Dendritic cell treated with granulocyte-macrophage colony-stimulating factor and Interleukin-4, amounts not matched to agents 40 ng/mL and 50 ng/mL, for 4 days (primary cell): ENCODE results near the gene UHRF2.
"Not testable (repeated sequence)": the region's sequence is repeated elsewhere in the genome, so short reads cannot be mapped to it uniquely, and the experiment has no call there.

ENCODE experiments used
- H3K27ac Mint-ChIP-seq: one replicate; pipeline ENCODE4 v1.8.0; 2022; ENCODE audit warnings: mild to moderate bottlenecking, mixed read lengths
- H3K27me3 Mint-ChIP-seq: one replicate; pipeline ENCODE4 v1.8.0; 2022; ENCODE audit warnings: mild to moderate bottlenecking, mixed read lengths
- H3K36me3 Mint-ChIP-seq: one replicate; pipeline ENCODE4 v1.8.0; 2022; ENCODE audit warnings: low read depth, mixed read lengths
- H3K4me1 Mint-ChIP-seq: one replicate; pipeline ENCODE4 v1.8.0; 2022; ENCODE audit warnings: low read depth, mixed read lengths
- H3K4me3 Mint-ChIP-seq: one replicate; pipeline ENCODE4 v1.8.0; 2022; ENCODE audit warnings: mild to moderate bottlenecking, moderate library complexity, mixed read lengths
- H3K9me3 Mint-ChIP-seq: one replicate; pipeline ENCODE4 v1.8.0; 2022; ENCODE audit warnings: mixed read lengths
- intact Hi-C: fragments of 100-400 bp; cut with micrococcal nuclease; formaldehyde crosslinking; loops from one replicate; pipeline ENCODE4 v1.15.0; 2022

UHRF2 gene

GRCh38 chr9:6542617-6543016 lies 129.6 kb downstream of the UHRF2 start:
- H3K36me3 Mint-ChIP-seq, H3K9me3 Mint-ChIP-seq, H3K4me1 Mint-ChIP-seq, H3K4me3 Mint-ChIP-seq, H3K27ac Mint-ChIP-seq, intact Hi-C loops, H3K27me3 Mint-ChIP-seq: not testable (repeated sequence)

- Mint-ChIP-seq H3K4me1 (no peaks in the 10 kb centered on the region), H3K27me3 (no peaks in the 10 kb centered on the region), H3K9me3 (no peaks in the 10 kb centered on the region), H3K4me3 (no peak overlapping the region), H3K36me3 (no peaks in the 10 kb centered on the region), H3K27ac (no peak overlapping the region)
- intact Hi-C loops: no loop called here
These were observed 130.2 kb downstream of the UHRF2 start for GRCh38 chr9:6543204-6543603.

GRCh38 chr9:6545017-6545691 lies 132.2 kb downstream of the UHRF2 start:
- intact Hi-C loops: no loop called here
- Mint-ChIP-seq H3K4me3 (no peak overlapping the region), H3K27ac (no peak overlapping the region), H3K27me3 (no peaks in the 10 kb centered on the region), H3K9me3 (no peaks in the 10 kb centered on the region), H3K36me3 (no peaks in the 10 kb centered on the region), H3K4me1 (no peaks in the 10 kb centered on the region)

- Mint-ChIP-seq H3K4me3 (no peak overlapping the region), H3K9me3 (no peaks in the 10 kb centered on the region), H3K36me3 (no peaks in the 10 kb centered on the region), H3K27ac (no peak overlapping the region), H3K4me1 (no peaks in the 10 kb centered on the region), H3K27me3 (no peaks in the 10 kb centered on the region)
- intact Hi-C loops: no loop called here
These were observed 136.3 kb downstream of the UHRF2 start for GRCh38 chr9:6549106-6549800.

- H3K36me3 Mint-ChIP-seq: no peaks in the 10 kb centered on the region
- H3K4me1 Mint-ChIP-seq: no peaks in the 10 kb centered on the region
- H3K4me3 Mint-ChIP-seq: no peak overlapping the region
- intact Hi-C loops: no loop called here
- H3K9me3 Mint-ChIP-seq: no peaks in the 10 kb centered on the region
- no peaks in the 10 kb centered on the region for H3K27me3 Mint-ChIP-seq
- no peak overlapping the region for H3K27ac Mint-ChIP-seq
These were observed 138.1 kb downstream of the UHRF2 start for GRCh38 chr9:6551136-6551535.

- no peaks in the 10 kb centered on the region for H3K36me3 Mint-ChIP-seq
- H3K27ac Mint-ChIP-seq: no peak overlapping the region
- intact Hi-C loops: no loop called here
- H3K4me1 Mint-ChIP-seq: no peaks in the 10 kb centered on the region
- no peaks in the 10 kb centered on the region for H3K27me3 Mint-ChIP-seq
- no peaks in the 10 kb centered on the region for H3K9me3 Mint-ChIP-seq
- no peak overlapping the region for H3K4me3 Mint-ChIP-seq
These were observed 139.0 kb downstream of the UHRF2 start for GRCh38 chr9:6552033-6552432.

GRCh38 chr9:6552498-6553121 lies 139.6 kb downstream of the UHRF2 start:
- Mint-ChIP-seq H3K27ac (no peak overlapping the region), H3K4me1 (no peaks in the 10 kb centered on the region), H3K9me3 (no peaks in the 10 kb centered on the region), H3K36me3 (no peaks in the 10 kb centered on the region), H3K4me3 (no peak overlapping the region), H3K27me3 (no peaks in the 10 kb centered on the region)
- intact Hi-C loops: no loop called here

GRCh38 chr9:6553866-6554265 lies 140.9 kb downstream of the UHRF2 start:
- intact Hi-C loops: no loop called here
- Mint-ChIP-seq H3K27me3 (no peaks in the 10 kb centered on the region), H3K27ac (no peak overlapping the region)

More at GRCh38 chr9:6553866-6554265, 140.9 kb downstream of the UHRF2 start:
- Mint-ChIP-seq H3K4me3 (no peak overlapping the region), H3K4me1 (no peaks in the 10 kb centered on the region), H3K9me3 (no peaks in the 10 kb centered on the region), H3K36me3 (no peaks in the 10 kb centered on the region)
